Esophagus muscularis mucosa (tissue), 4 donors: ENCODE results near the gene ARRDC2.

Source experiments
- EP300 ChIP-seq: sonication (generic); formaldehyde crosslinking; IDR thresholded peaks from one replicate; pipeline ENCODE4 v1.6.1; 2017; ENCODE audit warnings: antibody characterized with exemption
- POLR2A ChIP-seq: fragments of 450-650 bp; IDR thresholded peaks from one replicate; pipeline ENCODE4 v1.6.1; 2017; ENCODE audit warnings: antibody characterized with exemption, moderate library complexity, mild to moderate bottlenecking, low read depth
- POLR2AphosphoS5 ChIP-seq, 2 donors: sonication (generic); formaldehyde crosslinking; IDR thresholded peaks; one replicate each; pipeline ENCODE4 v1.6.1; 2017; ENCODE audit warnings: antibody characterized with exemption in 2 of 2
- TF ChIP-seq, protein P1 (sequence below), 3 experiments: fragments of 200-600 bp in 2 of 3; fragments of 450-650 bp in 1 of 3; sonication (generic) in 2 of 3; IDR thresholded peaks; one replicate each; pipeline ENCODE4 v1.5.1; 2017 to 2019; ENCODE audit warnings: antibody characterized with exemption in 3 of 3, mild to moderate bottlenecking in 2 of 3, moderate library complexity in 1 of 3

DNA sequence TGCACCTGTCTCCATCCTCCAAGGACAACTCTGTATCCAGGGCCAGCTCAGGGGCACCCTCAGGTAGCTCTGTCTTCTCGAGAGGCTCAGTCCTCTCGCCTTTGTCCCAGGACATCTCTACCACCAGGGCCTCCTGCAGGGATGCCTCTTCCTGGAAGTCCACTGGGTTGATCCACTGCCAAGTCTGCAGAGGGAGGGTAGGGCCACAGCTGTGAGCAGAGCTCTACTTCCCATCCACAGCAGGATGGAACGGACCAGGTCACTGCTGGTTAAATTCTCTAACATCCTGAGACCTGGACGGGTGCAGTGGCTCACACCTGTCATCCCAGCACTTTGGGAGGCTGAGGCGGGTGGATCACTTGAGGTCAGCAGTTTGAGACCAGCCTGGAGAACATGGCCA, 51.9 kb downstream of the ARRDC2 start:
- TF ChIP-seq EP300 (no peak), POLR2AphosphoS5 (IDR thresholded peaks at IDR 0.05) (no peak), POLR2A (no peak)
- TF ChIP-seq, protein P1, sequence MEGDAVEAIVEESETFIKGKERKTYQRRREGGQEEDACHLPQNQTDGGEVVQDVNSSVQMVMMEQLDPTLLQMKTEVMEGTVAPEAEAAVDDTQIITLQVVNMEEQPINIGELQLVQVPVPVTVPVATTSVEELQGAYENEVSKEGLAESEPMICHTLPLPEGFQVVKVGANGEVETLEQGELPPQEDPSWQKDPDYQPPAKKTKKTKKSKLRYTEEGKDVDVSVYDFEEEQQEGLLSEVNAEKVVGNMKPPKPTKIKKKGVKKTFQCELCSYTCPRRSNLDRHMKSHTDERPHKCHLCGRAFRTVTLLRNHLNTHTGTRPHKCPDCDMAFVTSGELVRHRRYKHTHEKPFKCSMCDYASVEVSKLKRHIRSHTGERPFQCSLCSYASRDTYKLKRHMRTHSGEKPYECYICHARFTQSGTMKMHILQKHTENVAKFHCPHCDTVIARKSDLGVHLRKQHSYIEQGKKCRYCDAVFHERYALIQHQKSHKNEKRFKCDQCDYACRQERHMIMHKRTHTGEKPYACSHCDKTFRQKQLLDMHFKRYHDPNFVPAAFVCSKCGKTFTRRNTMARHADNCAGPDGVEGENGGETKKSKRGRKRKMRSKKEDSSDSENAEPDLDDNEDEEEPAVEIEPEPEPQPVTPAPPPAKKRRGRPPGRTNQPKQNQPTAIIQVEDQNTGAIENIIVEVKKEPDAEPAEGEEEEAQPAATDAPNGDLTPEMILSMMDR (IDR thresholded peaks at IDR 0.05): no peak
